Rectal smooth muscle tissue (tissue), 1 donor: Measurements from ENCODE around the gene NXPH3.

ENCODE experiments used
- H3K27ac ChIP-seq: one replicate; pipeline ENCODE4 v1.7.0; 2013; ENCODE audit warnings: low read depth, low read length, inconsistent platforms
- H3K27me3 ChIP-seq: one replicate; pipeline ENCODE4 v1.7.0; 2013; ENCODE audit warnings: low read length; ENCODE audit not compliant: control insufficient read depth, insufficient read depth
- H3K36me3 ChIP-seq: one replicate; pipeline ENCODE4 v1.7.0; 2013; ENCODE audit warnings: low read length; ENCODE audit not compliant: control insufficient read depth, insufficient read depth
- H3K4me1 ChIP-seq: one replicate; pipeline ENCODE4 v1.7.0; 2013; ENCODE audit warnings: low read length; ENCODE audit not compliant: control insufficient read depth, insufficient read depth
- H3K4me3 ChIP-seq: one replicate; pipeline ENCODE4 v1.7.0; 2013; ENCODE audit warnings: low read length
- H3K9ac ChIP-seq: one replicate; pipeline ENCODE4 v1.7.0; 2013; ENCODE audit warnings: low read length

NXPH3 gene

GRCh38 chr17:49610883-49611584 is 35.4 kb downstream of the NXPH3 start:
- H3K4me1 ChIP-seq, result peaks cover 24% of the 10 kb centered on the region
- no peak overlapping the region for H3K4me3 ChIP-seq
- H3K27me3 ChIP-seq, result peaks cover 1% of the 10 kb centered on the region
- H3K9ac ChIP-seq, result no peak overlapping the region
- H3K27ac ChIP-seq, result peak overlapping the region; percentile 27
- peaks cover 28% of the 10 kb centered on the region for H3K36me3 ChIP-seq

DNA sequence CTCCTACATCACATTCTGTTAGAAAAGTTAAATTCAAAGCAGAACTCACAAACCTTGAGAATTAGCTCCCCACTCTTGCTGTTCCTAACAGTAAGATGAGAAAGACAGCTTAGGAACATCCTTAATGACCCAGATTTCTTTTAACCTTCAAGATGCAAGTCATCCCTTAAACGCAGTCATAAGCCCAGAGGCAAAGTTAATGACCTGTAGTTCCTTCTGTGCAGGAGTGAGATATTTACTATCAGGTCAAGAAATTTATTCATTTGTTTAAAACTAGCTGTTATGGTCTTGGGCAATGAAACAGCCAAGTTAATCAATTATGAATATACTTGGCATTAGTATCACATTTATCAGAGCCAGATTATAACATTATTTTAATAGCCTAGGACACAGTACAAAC is 37.1 kb downstream of the NXPH3 start:
- H3K9ac ChIP-seq, result no peak overlapping the region
- no peak overlapping the region for H3K4me3 ChIP-seq
- H3K36me3 ChIP-seq, result peaks cover 28% of the 10 kb centered on the region
- peak overlapping the region; percentile 16 for H3K27ac ChIP-seq
- H3K4me1 ChIP-seq, result peaks cover 40% of the 10 kb centered on the region
- H3K27me3 ChIP-seq, result peaks cover 1% of the 10 kb centered on the region

DNA sequence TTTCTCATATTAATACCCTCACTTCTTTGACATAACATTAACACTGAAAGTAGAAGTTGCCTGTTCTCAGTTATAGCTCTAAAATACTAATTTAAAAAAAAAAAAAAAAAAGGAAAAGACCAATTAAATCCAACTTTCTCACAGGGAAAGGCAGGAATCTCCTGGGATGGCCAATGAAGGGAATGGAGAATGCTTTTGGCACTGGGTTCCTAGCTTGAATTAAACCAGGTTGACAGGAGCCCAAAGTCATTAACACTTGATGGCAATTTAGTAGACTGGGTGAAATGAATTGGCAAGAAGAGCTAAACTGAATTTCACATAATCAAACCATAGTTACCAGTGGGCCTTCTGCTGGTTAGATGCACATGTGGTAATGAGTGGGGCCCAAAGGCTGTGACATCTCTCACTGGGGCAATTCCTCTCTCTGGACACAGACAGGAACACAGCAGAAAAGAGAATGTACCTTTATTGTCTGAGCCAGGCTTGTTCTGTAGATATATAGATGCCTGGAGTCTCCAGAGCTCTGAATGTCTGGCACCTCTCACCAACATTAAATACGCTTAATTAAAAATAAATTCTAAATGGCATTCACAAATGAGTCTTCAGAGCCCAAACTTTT is 37.6 kb downstream of the NXPH3 start:
- H3K4me3 ChIP-seq, result no peak overlapping the region
- H3K9ac ChIP-seq, result no peak overlapping the region
- peaks cover 26% of the 10 kb centered on the region for H3K36me3 ChIP-seq
- H3K4me1 ChIP-seq, result peaks cover 45% of the 10 kb centered on the region
- H3K27ac ChIP-seq, result no peak overlapping the region
- peaks cover 1% of the 10 kb centered on the region for H3K27me3 ChIP-seq

DNA sequence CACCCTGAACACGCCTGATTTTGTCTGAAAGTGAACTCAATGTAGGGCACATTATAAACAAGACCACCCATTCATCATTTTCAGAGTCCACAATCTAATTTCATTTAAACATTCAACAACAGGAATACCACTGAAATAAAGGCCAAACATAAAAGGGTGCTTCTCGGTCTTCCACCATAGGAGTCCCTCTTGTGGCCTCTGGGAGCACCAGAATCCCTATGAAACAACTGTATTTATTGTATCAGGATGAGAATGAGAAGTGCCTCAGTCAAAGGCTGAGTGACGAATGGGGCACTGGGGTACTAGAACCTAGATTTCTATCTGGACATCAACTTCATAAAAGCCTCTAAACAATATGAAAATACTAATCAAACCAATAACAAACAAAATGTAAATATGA is 40.4 kb downstream of the NXPH3 start:
- H3K4me3 ChIP-seq, result no peak overlapping the region
- peaks cover 1% of the 10 kb centered on the region for H3K27me3 ChIP-seq
- peaks cover 44% of the 10 kb centered on the region for H3K4me1 ChIP-seq
- no peak overlapping the region for H3K27ac ChIP-seq
- no peak overlapping the region for H3K9ac ChIP-seq
- H3K36me3 ChIP-seq, result peaks cover 14% of the 10 kb centered on the region

- Histone ChIP-seq H3K27ac (peak overlapping the region; percentile 1), H3K9ac (no peak overlapping the region), H3K27me3 (peaks cover 1% of the 10 kb centered on the region), H3K36me3 (peaks cover 16% of the 10 kb centered on the region), H3K4me3 (no peak overlapping the region), H3K4me1 (peaks cover 41% of the 10 kb centered on the region)
Observed at GRCh38 chr17:49616601-49617131, 41.0 kb downstream of the NXPH3 start.

- peaks cover 19% of the 10 kb centered on the region for H3K36me3 ChIP-seq
- no peak overlapping the region for H3K27ac ChIP-seq
- no peak overlapping the region for H3K4me3 ChIP-seq
- no peaks in the 10 kb centered on the region for H3K27me3 ChIP-seq
- H3K4me1 ChIP-seq, result peaks cover 37% of the 10 kb centered on the region
- H3K9ac ChIP-seq, result no peak overlapping the region
Observed at GRCh38 chr17:49618028-49618611, 42.4 kb downstream of the NXPH3 start.

- Histone ChIP-seq H3K4me1 (peaks cover 39% of the 10 kb centered on the region), H3K27me3 (no peaks in the 10 kb centered on the region), H3K9ac (no peak overlapping the region), H3K36me3 (peaks cover 17% of the 10 kb centered on the region), H3K27ac (peak overlapping the region; percentile 29), H3K4me3 (no peak overlapping the region)
Observed at GRCh38 chr17:49621420-49621819, 45.7 kb downstream of the NXPH3 start.

DNA sequence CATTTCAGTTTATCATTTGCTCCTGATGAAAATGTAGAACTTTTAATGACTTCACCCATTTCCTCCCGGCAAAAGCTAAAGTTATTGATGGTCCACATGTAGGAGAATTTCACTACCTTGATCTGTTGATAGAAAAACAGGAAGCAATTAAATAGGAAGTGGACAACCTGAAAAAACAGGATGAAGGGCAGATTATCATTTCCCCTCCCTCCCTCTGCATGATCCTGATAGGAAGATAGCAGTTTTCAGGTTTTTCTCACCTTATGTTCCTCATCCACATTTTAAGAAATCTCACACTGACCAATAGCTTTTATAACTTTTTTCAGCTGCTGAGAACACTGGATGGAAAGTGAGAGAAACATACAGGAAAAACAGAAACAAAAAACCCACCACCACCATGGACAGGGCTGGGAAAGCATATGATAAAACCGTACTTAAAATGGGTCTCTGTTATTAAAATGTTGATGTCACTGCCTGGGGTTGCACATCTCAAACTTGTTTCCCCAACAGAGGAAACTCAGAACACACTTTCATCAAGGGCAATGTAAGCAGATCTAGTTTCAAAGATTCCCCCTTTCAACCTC is 46.4 kb downstream of the NXPH3 start:
- H3K36me3 ChIP-seq, result peaks cover 17% of the 10 kb centered on the region
- peak overlapping the region; percentile 29 for H3K27ac ChIP-seq
- no peak overlapping the region for H3K4me3 ChIP-seq
- H3K4me1 ChIP-seq, result peaks cover 34% of the 10 kb centered on the region
- no peaks in the 10 kb centered on the region for H3K27me3 ChIP-seq
- no peak overlapping the region for H3K9ac ChIP-seq

- Histone ChIP-seq H3K4me3 (no peak overlapping the region), H3K27ac (no peak overlapping the region), H3K27me3 (no peaks in the 10 kb centered on the region), H3K4me1 (peaks cover 41% of the 10 kb centered on the region), H3K36me3 (peaks cover 8% of the 10 kb centered on the region), H3K9ac (no peak overlapping the region)
Observed at GRCh38 chr17:49624896-49625295, 49.2 kb downstream of the NXPH3 start.

- peaks cover 56% of the 10 kb centered on the region for H3K4me1 ChIP-seq
- no peak overlapping the region for H3K27ac ChIP-seq
- H3K27me3 ChIP-seq, result no peaks in the 10 kb centered on the region
- no peak overlapping the region for H3K4me3 ChIP-seq
- no peaks in the 10 kb centered on the region for H3K36me3 ChIP-seq
- H3K9ac ChIP-seq, result no peak overlapping the region
Observed at GRCh38 chr17:49629447-49629846, 53.8 kb downstream of the NXPH3 start.

GRCh38 chr17:49630113-49630900 is 54.6 kb downstream of the NXPH3 start:
- H3K27ac ChIP-seq, result no peak overlapping the region

DNA sequence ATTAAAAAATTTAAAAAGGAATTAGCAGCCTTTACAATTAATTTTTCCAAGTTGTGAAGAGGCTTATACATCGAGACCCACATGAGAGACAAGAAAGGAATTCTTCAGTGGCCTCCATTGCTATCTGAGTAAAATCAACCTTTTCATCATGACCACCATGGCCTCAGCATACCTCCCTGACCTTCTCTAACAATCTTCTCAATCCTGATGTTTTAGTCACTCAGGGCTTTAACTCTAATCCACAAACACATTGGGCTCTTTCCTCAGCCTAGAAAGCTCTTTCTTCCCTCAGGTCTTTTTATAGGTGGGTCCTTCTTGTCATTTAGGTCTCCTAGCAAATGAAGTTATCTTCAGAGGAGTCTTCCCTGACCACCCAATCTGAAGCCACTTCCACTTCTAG is 55.8 kb downstream of the NXPH3 start:
- no peaks in the 10 kb centered on the region for H3K36me3 ChIP-seq
- H3K4me1 ChIP-seq, result peaks cover 51% of the 10 kb centered on the region
- no peak overlapping the region for H3K27ac ChIP-seq

More at GRCh38 chr17:49630113-49630900, 54.6 kb downstream of the NXPH3 start:
- no peak overlapping the region for H3K4me3 ChIP-seq
- no peaks in the 10 kb centered on the region for H3K27me3 ChIP-seq
- H3K36me3 ChIP-seq, result no peaks in the 10 kb centered on the region
- H3K4me1 ChIP-seq, result peaks cover 54% of the 10 kb centered on the region
- no peak overlapping the region for H3K9ac ChIP-seq

More for the DNA sequence above, 55.8 kb downstream of the NXPH3 start:
- H3K27me3 ChIP-seq, result no peaks in the 10 kb centered on the region
- H3K4me3 ChIP-seq, result no peak overlapping the region
- H3K9ac ChIP-seq, result no peak overlapping the region
